ENCODE results near the gene TNF.
A peak's percentile ranks its signal among the peaks of the same experiment; 100 is the strongest.
"Not testable (repeated sequence)": the region's sequence is repeated elsewhere in the genome, so short reads cannot be mapped to it uniquely, and the experiment has no call there.

Gene TNF

GRCh38 chr6:31588871-31589650 lies 13.7 kb downstream of the TNF start:
- no peak for DNase-seq (ENCODE audit: low read depth in 2 of 2)

GRCh38 chr6:31590691-31591090 lies 15.3 kb downstream of the TNF start:
- not testable (repeated sequence) for DNase-seq (ENCODE audit: low read depth in 2 of 2)

DNA sequence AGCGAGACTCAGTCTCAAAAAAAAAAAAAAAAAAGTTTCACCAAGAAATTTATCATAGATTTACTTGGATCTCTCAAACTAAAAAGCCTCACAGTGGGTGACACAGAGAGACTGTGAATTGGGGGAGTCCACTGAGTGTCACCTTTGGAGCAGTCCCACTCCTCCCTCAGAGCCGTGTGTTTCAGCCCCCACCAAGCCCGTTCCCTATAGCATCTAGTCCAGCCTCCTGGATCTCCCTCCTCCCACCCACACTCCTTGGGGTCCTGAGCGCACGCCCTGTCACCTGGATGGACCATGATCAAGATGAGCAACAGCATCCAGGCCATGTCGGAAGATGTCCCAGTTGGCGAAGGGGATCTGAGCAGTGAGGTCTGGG lies 17.0 kb downstream of the TNF start:
- DNase-seq (ENCODE audit: low read depth in 2 of 2): no peak

DNA sequence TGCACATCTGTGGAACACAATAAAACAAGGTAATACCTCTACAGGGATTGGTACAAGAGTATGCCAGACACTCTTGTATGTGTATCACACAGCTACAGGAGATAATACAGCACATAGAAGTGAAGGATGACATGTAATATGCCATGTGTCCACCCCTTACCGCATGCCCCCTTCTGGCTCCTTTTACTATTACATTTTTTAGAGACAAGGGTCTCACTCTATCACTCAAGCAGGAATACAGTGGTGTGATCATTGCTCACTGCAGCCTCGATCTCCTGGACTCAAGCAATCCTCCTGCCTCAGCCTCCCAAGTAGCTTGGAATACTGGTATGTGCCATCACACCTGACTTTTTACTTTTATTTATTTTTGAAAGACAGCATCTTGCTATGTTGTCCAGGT lies 21.6 kb downstream of the TNF start:
- no peak for DNase-seq (ENCODE audit: low read depth in 2 of 2)

- no peak for DNase-seq (ENCODE audit: low read depth in 2 of 2)
These were observed 32.0 kb downstream of the TNF start for GRCh38 chr6:31607317-31607716.

GRCh38 chr6:31609519-31610406 lies 34.4 kb downstream of the TNF start:
- no peak for DNase-seq (ENCODE audit: low read depth in 2 of 2)

GRCh38 chr6:31610968-31611367 lies 35.6 kb downstream of the TNF start:
- DNase-seq (ENCODE audit: low read depth in 2 of 2): peak; percentile 27 to 39

- DNase-seq (ENCODE audit: low read depth in 2 of 2): no peak
These were observed 38.8 kb downstream of the TNF start for GRCh38 chr6:31614075-31614619.

- no peak for DNase-seq (ENCODE audit: low read depth in 2 of 2)
These were observed 39.6 kb downstream of the TNF start, which contains the start of gene AIF1 for GRCh38 chr6:31614684-31615578. AIF1 (plus strand) TSS chr6:31615234; CDS start chr6:31615330, 96 bp downstream.

GRCh38 chr6:31615748-31616147 lies 40.4 kb downstream of the TNF start:
- no peak for DNase-seq (ENCODE audit: low read depth in 2 of 2)

DNA sequence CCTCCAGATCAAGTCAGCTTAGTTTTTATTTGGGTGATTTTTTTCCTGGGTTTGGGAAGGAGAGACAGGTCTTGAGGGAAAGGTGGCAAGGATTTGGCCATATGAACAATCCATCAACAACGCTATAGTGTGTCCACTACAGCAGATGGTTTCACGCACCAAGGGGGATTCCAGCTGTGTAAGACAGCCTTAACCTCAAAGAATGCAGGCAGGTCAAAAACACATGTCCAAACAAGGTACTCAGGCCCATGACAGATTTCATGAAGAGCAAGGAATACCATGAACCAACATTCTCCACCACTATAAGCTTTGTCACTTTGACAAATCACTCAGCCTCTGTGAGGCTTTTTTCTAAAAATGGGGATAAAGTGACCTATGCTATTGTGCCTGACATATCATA lies 41.6 kb downstream of the TNF start:
- no peak for DNase-seq (ENCODE audit: low read depth in 2 of 2)

- DNase-seq (ENCODE audit: low read depth in 2 of 2): peak; percentile 93 to 99
These were observed 44.6 kb downstream of the TNF start for GRCh38 chr6:31619805-31620585.

GRCh38 chr6:31620586-31621319 lies 45.4 kb downstream of the TNF start, which contains the start of gene PRRC2A:
PRRC2A (plus strand) TSS chr6:31620715; CDS start chr6:31622790, 2,075 bp downstream.
- peak; percentile 28 to 99 for DNase-seq (ENCODE audit: low read depth in 2 of 2)

DNA sequence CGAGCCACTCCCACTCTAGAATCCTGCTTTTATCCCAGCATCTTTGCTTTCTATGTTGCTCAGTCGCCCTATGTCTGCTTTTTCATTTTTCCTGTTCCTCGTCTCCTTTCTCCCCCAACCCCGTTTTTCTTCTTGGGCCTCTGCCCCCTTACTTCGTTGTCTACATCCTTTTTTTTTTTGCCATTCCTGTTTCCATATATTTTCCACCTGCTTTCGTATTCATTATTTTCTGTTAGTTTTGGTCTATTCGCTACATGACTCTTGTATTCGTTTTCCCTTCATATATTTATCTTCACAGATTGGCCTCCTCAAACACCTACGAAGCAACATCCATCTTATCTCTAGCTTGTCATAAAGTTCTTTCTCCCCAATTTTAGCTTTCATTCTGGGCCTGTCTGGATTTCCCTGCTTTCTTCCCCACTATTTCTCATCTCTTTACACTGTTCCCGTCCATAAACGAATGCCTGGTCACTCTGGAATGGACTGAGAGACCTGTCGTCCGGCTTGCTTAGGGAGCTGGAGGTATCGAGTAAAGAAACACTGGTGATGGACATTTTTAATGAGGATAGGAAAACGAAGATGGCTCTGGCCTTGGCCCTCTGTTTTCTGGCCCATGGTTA lies 46.1 kb downstream of the TNF start:
- DNase-seq (ENCODE audit: low read depth in 2 of 2): no peak

DNA sequence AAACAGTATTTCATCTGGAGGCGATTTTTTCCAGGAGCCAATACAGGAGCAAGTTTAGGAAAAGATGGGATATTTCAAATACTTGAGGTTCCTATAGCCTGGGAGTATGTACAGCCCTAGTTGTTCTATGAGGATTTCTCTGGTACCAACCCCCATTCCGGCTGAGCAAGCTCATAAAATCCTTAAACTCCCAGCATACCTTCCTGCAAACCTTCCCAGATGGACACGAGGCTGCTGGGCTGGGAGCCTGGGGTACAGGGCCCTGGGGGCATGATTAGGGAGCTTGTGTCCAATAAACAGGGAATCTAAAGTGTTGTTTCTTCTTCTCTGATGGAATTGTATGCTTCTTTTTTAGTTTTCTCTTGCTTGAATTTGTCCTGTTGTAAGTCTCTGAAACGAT lies 46.6 kb downstream of the TNF start:
- DNase-seq (ENCODE audit: low read depth in 2 of 2): no peak

DNA sequence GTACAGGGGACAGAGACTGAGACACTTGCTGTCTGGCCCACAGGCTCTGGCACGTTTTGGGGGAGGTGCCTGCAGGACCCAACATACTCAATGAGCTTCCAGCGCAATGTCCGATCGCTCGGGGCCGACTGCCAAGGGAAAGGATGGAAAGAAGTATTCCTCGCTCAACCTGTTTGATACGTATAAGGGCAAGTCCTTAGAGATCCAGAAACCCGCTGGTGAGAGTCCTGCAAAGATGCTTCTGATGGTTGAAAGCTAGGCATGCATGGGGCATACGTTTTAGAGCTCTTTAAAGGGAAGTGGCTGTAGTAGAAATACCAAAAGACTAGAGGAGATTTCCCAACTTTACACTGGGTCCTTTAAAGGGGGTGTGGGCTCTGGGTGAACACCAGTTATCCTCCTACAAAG lies 47.3 kb downstream of the TNF start:
- DNase-seq (ENCODE audit: low read depth in 2 of 2): no peak

DNA sequence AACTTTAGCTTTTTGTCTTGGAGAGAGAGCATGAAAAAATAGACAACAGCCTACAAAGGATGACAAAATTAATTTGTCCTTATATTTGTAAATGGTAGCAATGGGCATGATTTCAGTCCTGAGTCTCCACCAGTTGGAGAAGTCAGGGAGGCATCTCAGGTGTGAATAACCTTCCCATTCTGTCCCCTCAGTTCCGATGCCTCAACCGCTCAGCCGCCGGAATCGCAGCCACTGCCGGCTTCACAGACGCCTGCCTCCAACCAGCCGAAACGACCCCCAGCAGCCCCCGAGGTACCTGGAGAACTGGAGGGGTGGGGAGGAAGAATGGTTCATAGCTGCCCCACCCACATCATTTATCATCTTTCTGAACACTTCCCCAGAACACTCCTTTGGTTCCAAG lies 48.7 kb downstream of the TNF start:
- no peak for DNase-seq (ENCODE audit: low read depth in 2 of 2)

DNA sequence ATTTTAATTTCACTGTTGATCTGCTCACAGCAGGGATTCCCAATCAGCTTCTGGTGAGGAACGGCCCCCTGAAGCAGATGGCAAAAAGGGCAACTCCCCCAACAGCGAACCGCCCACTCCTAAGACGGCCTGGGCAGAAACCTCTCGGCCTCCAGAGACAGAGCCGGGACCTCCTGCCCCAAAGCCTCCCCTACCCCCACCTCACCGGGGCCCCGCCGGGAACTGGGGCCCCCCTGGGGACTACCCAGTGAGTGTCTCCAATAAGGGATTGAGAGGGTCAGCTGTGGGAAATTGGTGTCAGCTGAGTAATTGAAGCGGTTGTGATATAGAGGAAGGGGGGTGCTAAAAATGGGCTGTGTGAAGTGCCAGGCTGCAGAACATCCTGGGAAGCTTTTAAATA lies 51.6 kb downstream of the TNF start:
- DNase-seq (ENCODE audit: low read depth in 2 of 2): no peak

DNA sequence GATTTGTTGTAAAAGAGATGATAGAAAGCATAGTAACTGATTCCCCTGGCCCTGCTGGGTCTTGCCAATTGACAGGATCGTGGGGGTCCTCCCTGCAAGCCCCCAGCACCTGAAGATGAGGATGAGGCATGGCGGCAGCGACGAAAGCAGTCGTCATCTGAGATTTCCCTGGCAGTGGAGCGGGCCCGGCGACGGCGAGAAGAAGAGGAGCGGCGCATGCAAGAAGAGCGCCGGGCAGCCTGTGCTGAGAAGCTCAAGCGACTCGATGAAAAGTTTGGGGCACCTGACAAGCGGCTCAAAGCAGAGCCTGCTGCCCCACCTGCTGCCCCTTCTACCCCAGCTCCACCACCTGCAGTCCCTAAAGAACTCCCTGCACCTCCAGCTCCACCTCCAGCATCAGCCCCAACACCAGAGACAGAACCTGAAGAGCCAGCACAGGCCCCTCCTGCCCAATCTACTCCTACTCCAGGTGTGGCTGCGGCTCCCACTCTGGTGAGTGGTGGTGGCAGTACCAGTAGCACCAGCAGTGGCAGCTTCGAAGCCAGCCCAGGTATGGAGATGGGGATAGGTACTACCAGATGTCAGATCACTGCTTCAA lies 52.4 kb downstream of the TNF start:
- no peak for DNase-seq (ENCODE audit: low read depth in 2 of 2)
